ENCODE data around the gene PIEZO2. TPM values are rescaled to one million over a fixed set of nuclear protein-coding genes. Genes with fewer than 3 reads are reported as not detected.

PIEZO2 gene
- polyA plus RNA-seq, 1 experiment, result 2.8 TPM

DNA sequence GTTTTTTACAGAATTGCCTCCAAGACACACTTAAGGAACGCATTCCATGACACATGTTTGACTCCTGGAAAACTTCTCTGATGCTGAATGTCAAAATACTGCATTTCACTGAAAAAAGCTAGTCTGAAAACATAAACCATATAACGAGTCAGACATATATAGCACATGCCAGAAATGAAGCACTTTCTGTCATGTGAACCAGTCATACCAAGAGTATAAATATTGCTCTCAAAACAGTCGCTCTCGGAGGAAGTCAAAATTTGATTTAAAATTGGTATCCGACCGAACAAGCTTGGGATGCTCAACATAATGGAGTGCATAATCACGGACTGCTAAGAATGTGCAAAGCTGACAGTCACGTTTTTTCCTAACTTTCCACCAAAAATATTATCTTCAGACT, 115.9 kb downstream of the PIEZO2 start:
- H3K4me3 ChIP-seq (ENCODE audit: low read depth, low read length), result no peak overlapping the region
- CTCF ChIA-PET, result no interaction called here
- TF ChIP-seq, protein P1, sequence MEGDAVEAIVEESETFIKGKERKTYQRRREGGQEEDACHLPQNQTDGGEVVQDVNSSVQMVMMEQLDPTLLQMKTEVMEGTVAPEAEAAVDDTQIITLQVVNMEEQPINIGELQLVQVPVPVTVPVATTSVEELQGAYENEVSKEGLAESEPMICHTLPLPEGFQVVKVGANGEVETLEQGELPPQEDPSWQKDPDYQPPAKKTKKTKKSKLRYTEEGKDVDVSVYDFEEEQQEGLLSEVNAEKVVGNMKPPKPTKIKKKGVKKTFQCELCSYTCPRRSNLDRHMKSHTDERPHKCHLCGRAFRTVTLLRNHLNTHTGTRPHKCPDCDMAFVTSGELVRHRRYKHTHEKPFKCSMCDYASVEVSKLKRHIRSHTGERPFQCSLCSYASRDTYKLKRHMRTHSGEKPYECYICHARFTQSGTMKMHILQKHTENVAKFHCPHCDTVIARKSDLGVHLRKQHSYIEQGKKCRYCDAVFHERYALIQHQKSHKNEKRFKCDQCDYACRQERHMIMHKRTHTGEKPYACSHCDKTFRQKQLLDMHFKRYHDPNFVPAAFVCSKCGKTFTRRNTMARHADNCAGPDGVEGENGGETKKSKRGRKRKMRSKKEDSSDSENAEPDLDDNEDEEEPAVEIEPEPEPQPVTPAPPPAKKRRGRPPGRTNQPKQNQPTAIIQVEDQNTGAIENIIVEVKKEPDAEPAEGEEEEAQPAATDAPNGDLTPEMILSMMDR (IDR thresholded peaks at IDR 0.05; ENCODE audit: low read depth, low read length), result no peak

GRCh38 chr18:11031966-11032365, 117.4 kb downstream of the PIEZO2 start:
- ChIA-PET CTCF (interaction anchor here (1.2 kb wide), 2 partner anchors 9 to 181 kb away, joined by 3 to 5 read pairs; no protein-coding TSS in a partner anchor), POLR2A (no interaction called here)
- H3K9me3 ChIP-seq (ENCODE audit: control insufficient read depth, insufficient read depth, low read length), result no peaks in the 10 kb centered on the region

More for the DNA sequence above, 115.9 kb downstream of the PIEZO2 start:
- Histone ChIP-seq H3K27me3 (ENCODE audit: control insufficient read depth, insufficient read depth, low read length) (peaks cover 8% of the 10 kb centered on the region), H3K27ac (ENCODE audit: low read depth, low read length) (no peak overlapping the region), H3K9me3 (ENCODE audit: control insufficient read depth, insufficient read depth, low read length) (no peaks in the 10 kb centered on the region)
- POLR2A ChIA-PET, result no interaction called here
- no peak for DNase-seq (ENCODE audit: low read depth, low spot score)

GRCh38 chr18:11029021-11029420, 120.3 kb downstream of the PIEZO2 start:
- H3K4me3 ChIP-seq (ENCODE audit: low read depth, low read length), result no peak overlapping the region
- ChIA-PET CTCF (interaction anchor here (3.5 kb wide), 1 partner anchor 12 kb away, joined by 14 read pairs; no protein-coding TSS in a partner anchor), POLR2A (no interaction called here)
- no peak overlapping the region for H3K27ac ChIP-seq (ENCODE audit: low read depth, low read length)
- no peak for DNase-seq (ENCODE audit: low read depth, low spot score)
- no peaks in the 10 kb centered on the region; the same call in 1 of the 2 replicates for H3K9me3 ChIP-seq (ENCODE audit: control insufficient read depth, insufficient read depth, low read length)
- TF ChIP-seq, protein P1 (IDR thresholded peaks at IDR 0.05; ENCODE audit: low read depth, low read length), result no peak
- H3K27me3 ChIP-seq (ENCODE audit: control insufficient read depth, insufficient read depth, low read length), result peaks cover 11% of the 10 kb centered on the region

More at GRCh38 chr18:11031966-11032365, 117.4 kb downstream of the PIEZO2 start:
- Histone ChIP-seq H3K4me3 (ENCODE audit: low read depth, low read length) (no peak overlapping the region), H3K27me3 (ENCODE audit: control insufficient read depth, insufficient read depth, low read length) (peaks cover 8% of the 10 kb centered on the region), H3K27ac (ENCODE audit: low read depth, low read length) (no peak overlapping the region)
- TF ChIP-seq, protein P1 (IDR thresholded peaks at IDR 0.05; ENCODE audit: low read depth, low read length), result no peak
- no peak for DNase-seq (ENCODE audit: low read depth, low spot score)

GRCh38 chr18:11027862-11028261, 121.5 kb downstream of the PIEZO2 start:
- POLR2A ChIA-PET, result no interaction called here
- CTCF ChIA-PET, result interaction anchor here (3.5 kb wide), 1 partner anchor 13 kb away, joined by 14 read pairs; no protein-coding TSS in a partner anchor
- no peak for DNase-seq (ENCODE audit: low read depth, low spot score)
- TF ChIP-seq, protein P1 (IDR thresholded peaks at IDR 0.05; ENCODE audit: low read depth, low read length), result no peak
- H3K27ac ChIP-seq (ENCODE audit: low read depth, low read length), result no peak overlapping the region
- H3K4me3 ChIP-seq (ENCODE audit: low read depth, low read length), result no peak overlapping the region
- peaks cover 4% of the 10 kb centered on the region; the same call in 1 of the 2 replicates for H3K9me3 ChIP-seq (ENCODE audit: control insufficient read depth, insufficient read depth, low read length)
- H3K27me3 ChIP-seq (ENCODE audit: control insufficient read depth, insufficient read depth, low read length), result peaks cover 11% of the 10 kb centered on the region

DNA sequence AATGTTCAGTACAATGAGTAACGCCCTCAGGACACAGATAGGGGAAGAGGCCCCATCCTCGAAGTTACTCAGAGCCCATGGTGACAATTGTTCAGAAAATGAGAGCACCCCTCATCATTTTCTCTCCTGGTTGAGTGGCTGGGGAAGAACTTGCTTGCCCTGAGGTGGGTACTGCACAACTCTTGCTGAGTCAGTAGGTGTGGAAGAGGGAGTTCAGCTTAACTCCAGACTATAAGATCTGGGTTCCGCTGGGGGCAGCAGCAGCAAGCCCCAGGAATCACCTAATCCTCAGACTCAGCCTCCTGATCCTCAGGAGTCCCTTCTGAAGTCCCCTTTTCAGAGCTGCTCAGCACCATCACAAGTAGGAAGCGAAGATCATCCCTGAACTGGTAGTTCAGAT, 123.7 kb downstream of the PIEZO2 start:
- CTCF ChIA-PET, result interaction anchor here (3.5 kb wide), 1 partner anchor 15 kb away, joined by 14 read pairs; no protein-coding TSS in a partner anchor
- POLR2A ChIA-PET, result no interaction called here
- no peak for DNase-seq (ENCODE audit: low read depth, low spot score)
- H3K4me3 ChIP-seq (ENCODE audit: low read depth, low read length), result no peak overlapping the region
- peaks cover 4% of the 10 kb centered on the region; the same call in 1 of the 2 replicates for H3K9me3 ChIP-seq (ENCODE audit: control insufficient read depth, insufficient read depth, low read length)
- H3K27me3 ChIP-seq (ENCODE audit: control insufficient read depth, insufficient read depth, low read length), result peaks cover 11% of the 10 kb centered on the region
- TF ChIP-seq, protein P1 (IDR thresholded peaks at IDR 0.05; ENCODE audit: low read depth, low read length), result no peak
- no peak overlapping the region for H3K27ac ChIP-seq (ENCODE audit: low read depth, low read length)
